HCT116 (cell line): ENCODE data around the gene SASS6.

ENCODE experiments used
- CBX3 ChIP-seq: IDR thresholded peaks from 2 replicates; pipeline ENCODE4 v1.6.1; 2012; ENCODE audit warnings: low read depth
- CTCF ChIP-seq, 3 experiments: fragments of 200-600 bp in 1 of 3; sonication (generic) in 1 of 3; IDR thresholded peaks in 2 of 3; conservative IDR thresholded peaks in 1 of 3; 2 replicates each; pipeline ENCODE4 v1.5.1; 2012 to 2017; ENCODE audit warnings: low read depth in 2 of 3, low read length in 2 of 3, antibody characterized with exemption in 1 of 3, borderline replicate concordance in 1 of 3, control low read depth in 1 of 3, mild to moderate bottlenecking in 1 of 3, mixed read lengths in 1 of 3, mixed run types in 1 of 3, moderate library complexity in 1 of 3; ENCODE audit not compliant: insufficient read depth in 1 of 3
- EZH2 ChIP-seq: fragments of 200-600 bp; sonication (generic); IDR thresholded peaks from 2 replicates; pipeline ENCODE4 v1.6.1; 2017; ENCODE audit warnings: antibody characterized with exemption, mixed run types
- FOSL1 ChIP-seq: IDR thresholded peaks from 2 replicates; pipeline ENCODE4 v1.6.1; 2012; ENCODE audit warnings: low read depth
- JUND ChIP-seq: IDR thresholded peaks from 2 replicates; pipeline ENCODE4 v1.6.1; 2012
- POLR2A ChIP-seq: IDR thresholded peaks from 2 replicates; pipeline ENCODE4 v1.7.0; 2011; ENCODE audit warnings: borderline replicate concordance; ENCODE audit not compliant: insufficient read depth, insufficient read length; ENCODE audit errors: extremely low read depth
- POLR2AphosphoS5 ChIP-seq: IDR thresholded peaks from 2 replicates; pipeline ENCODE4 v1.6.1; 2011; ENCODE audit warnings: mild to moderate bottlenecking, low read depth, low read length, moderate library complexity
- RAD21 ChIP-seq: IDR thresholded peaks from 2 replicates; pipeline ENCODE4 v1.6.1; 2012; ENCODE audit warnings: low read depth, mild to moderate bottlenecking
- SP1 ChIP-seq: IDR thresholded peaks from 2 replicates; pipeline ENCODE4 v1.6.1; 2012; ENCODE audit warnings: low read depth
- SRF ChIP-seq: IDR thresholded peaks from 2 replicates; pipeline ENCODE4 v1.6.1; 2012; ENCODE audit warnings: low read depth
- YY1 ChIP-seq: IDR thresholded peaks from 2 replicates; pipeline ENCODE4 v1.6.1; 2011; ENCODE audit warnings: low read length, low read depth, moderate library complexity, mild to moderate bottlenecking; ENCODE audit not compliant: insufficient replicate concordance; ENCODE audit errors: extremely low read depth
- TF ChIP-seq, protein P1 (sequence below): IDR thresholded peaks from 2 replicates; pipeline ENCODE4 v1.6.1; 2012; ENCODE audit warnings: low read depth

DNA sequence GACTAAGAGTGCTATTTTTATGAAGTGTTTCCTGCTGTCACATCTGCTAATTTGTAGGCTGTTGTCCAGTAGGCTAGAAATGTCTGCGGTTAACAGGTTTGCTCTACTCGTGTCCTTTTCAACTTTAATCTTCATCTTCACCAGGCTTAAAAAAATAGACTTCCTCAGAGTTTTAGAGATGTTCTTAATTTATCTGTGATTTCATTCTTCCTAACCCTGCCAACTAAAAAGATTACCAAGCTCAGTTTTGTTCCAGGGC is 66.8 kb downstream of the SASS6 start:
- no peak for TF ChIP-seq CTCF (IDR thresholded peaks at IDR 0.05 in 2 of 3, conservative IDR thresholded peaks at IDR 0.05 in 1 of 3; ENCODE audit: borderline replicate concordance in 1 of 3, insufficient read depth in 1 of 3, low read depth in 2 of 3, low read length in 2 of 3)
- TF ChIP-seq POLR2AphosphoS5, result no peak
- no peak for TF ChIP-seq POLR2A
- no peak for TF ChIP-seq FOSL1
- TF ChIP-seq EZH2, result no peak
- no peak for TF ChIP-seq JUND
- no peak for TF ChIP-seq RAD21
- TF ChIP-seq SP1, result no peak
- TF ChIP-seq, protein P1, sequence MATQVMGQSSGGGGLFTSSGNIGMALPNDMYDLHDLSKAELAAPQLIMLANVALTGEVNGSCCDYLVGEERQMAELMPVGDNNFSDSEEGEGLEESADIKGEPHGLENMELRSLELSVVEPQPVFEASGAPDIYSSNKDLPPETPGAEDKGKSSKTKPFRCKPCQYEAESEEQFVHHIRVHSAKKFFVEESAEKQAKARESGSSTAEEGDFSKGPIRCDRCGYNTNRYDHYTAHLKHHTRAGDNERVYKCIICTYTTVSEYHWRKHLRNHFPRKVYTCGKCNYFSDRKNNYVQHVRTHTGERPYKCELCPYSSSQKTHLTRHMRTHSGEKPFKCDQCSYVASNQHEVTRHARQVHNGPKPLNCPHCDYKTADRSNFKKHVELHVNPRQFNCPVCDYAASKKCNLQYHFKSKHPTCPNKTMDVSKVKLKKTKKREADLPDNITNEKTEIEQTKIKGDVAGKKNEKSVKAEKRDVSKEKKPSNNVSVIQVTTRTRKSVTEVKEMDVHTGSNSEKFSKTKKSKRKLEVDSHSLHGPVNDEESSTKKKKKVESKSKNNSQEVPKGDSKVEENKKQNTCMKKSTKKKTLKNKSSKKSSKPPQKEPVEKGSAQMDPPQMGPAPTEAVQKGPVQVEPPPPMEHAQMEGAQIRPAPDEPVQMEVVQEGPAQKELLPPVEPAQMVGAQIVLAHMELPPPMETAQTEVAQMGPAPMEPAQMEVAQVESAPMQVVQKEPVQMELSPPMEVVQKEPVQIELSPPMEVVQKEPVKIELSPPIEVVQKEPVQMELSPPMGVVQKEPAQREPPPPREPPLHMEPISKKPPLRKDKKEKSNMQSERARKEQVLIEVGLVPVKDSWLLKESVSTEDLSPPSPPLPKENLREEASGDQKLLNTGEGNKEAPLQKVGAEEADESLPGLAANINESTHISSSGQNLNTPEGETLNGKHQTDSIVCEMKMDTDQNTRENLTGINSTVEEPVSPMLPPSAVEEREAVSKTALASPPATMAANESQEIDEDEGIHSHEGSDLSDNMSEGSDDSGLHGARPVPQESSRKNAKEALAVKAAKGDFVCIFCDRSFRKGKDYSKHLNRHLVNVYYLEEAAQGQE, result no peak
- TF ChIP-seq SRF, result no peak
- no peak for TF ChIP-seq YY1
- no peak for TF ChIP-seq CBX3
